Endothelial cell of hepatic sinusoid (primary cell): ENCODE data around the gene HTR3D.

Experiments
- in situ Hi-C: cut with HindIII; loops from 2 replicates; pipeline ENCODE4 v1.10.0; 2017; ENCODE audit warnings: low sequenced_read_pairs

HTR3D gene, protein sequence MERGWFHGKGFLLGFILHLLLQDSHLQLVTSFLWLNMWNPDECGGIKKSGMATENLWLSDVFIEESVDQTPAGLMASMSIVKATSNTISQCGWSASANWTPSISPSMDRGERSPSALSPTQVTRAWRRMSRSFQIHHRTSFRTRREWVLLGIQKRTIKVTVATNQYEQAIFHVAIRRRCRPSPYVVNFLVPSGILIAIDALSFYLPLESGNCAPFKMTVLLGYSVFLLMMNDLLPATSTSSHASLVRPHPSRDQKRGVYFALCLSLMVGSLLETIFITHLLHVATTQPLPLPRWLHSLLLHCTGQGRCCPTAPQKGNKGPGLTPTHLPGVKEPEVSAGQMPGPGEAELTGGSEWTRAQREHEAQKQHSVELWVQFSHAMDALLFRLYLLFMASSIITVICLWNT

DNA sequence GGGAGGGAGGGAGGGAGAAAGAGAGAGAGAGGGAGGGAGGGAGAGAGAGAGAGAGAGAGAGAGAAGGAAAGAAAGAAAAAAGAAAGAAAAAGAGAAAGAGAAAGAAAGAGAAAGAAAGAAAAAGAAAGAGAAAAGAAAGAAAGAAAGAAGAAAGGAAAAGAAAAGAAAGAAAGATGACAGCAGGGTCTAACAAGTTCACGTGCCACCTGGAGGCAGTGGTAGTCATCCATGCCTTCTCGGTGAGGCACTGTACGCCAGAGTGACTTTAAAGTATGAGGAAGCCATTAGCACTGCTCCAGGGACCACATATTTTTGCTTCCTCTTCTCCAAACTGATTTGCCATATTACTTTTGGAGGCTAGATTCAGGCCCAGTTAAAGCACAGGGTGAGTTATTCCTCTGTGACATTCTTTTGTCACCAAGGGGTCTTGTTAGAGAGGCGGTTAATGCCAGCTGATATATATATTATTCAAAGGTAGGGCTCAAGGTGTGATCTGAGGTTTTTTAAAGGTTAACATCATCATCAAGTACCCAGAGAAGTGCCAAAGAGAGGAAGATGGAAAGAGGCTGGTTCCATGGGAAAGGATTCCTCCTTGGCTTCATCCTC is at the start of gene HTR3D:
TSS of gene HTR3D (plus strand) at position 556 of the 606 bp plus-strand sequence. CDS start at position 556, 0 bp downstream.
- in situ Hi-C loops: no loop called here

DNA sequence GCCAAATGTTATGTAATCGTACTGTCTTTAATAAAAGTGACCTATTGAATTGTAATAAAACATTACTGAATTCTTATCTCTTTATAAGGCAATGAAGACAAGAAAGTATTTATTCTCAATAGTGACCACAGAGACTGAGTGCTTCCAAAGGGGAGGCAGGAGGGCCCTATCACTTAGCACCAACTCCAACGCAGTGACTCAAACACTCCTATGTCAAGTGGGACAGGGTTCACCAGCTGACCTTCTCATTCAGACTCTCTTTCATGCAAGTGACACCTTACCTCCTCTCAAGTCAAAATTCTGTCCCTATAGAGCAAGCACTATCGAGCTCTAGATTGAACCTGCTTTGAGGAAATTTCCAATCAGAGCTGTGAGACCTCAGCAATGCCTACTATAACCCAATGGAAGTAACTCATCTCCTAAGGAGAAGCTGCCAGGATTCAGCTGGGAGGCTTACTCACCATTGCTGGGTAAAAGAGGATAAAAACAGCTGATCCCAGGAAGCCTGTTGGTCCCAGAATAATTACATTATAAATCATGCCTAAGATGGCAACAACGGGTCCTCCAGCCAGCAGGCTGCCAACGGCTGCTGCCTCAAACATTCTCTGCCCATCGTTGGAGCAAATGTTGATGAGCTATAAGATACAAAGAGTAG is 49.4 kb upstream of the HTR3D start:
- in situ Hi-C loops: no loop called here

- in situ Hi-C loops: no loop called here
These were observed 47.3 kb upstream of the HTR3D start for GRCh38 chr3:183984127-183984740.

DNA sequence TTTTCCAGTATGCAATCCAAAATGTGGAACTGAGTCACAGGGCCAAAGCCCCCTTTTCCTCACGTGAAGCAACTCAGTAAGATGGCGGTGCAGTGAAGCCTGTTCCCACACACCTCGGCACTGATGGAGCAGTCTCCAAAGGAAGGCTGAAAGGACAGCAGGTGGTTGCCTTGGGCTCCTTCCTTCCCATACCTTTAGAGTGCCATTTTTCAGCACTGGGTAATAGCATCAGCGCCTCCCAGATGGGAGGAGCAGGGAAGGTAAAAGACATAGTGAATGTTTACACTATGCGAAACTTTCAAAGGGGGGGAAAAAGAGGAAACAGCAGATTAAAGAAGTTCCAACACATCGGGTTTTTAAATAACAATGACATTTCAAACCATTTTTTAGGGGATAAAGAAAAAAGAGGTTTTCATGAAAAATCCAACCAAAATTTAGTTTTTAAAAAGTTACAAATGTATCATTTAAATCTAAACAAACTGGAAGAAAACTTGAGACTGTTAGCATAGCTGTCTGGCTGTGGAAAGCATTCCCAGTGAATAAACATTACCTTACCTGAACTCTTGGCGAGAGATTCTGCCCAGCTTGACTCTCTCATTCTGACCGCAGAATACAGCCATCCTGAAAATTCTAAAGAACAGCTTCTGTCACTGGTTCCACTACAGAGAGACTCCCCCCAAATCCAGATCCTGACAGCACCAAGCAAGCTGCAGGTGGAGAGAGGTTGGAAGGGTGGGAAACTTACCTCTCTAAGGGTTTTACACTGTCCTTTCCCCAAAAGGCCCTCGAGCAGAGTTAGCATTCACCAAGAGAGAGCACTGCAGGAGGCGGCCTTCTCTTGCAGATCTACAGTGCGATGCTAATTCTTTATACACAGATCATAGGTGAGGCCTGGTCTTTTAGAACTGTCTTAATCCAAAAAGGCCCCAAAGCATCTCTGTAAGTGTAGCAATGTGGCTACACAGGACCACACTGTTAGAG is 46.5 kb upstream of the HTR3D start:
- in situ Hi-C loops: no loop called here

DNA sequence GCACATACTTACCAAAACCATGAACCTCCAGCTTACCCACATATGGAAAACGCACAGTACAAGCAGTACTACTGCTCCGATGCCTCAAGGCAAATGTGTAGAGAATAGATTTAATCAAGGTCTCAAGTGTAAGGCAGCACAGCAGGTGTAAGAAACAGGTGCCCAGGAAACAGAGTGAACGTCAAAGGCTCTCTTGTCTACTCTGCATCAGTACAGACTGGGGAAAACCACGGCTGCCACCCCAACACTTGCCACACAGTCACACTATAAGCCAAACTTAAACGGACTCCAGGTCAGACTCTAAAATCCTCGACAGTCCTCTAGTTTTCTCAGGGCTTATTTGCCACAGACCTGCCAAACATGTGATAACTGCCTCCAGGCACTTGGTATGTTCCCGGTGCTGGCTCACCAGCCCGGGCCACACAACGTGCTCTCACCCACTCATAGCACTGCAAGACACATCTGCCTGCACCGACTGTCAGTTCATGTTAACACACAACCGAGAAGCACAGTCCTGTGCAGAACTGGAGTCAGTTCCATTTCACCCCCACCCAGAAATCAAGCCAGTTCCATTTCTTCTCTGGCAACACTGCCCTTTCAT is 44.4 kb upstream of the HTR3D start:
- in situ Hi-C loops: no loop called here

GRCh38 chr3:183988216-183988790 is 43.2 kb upstream of the HTR3D start:
- in situ Hi-C loops: no loop called here

DNA sequence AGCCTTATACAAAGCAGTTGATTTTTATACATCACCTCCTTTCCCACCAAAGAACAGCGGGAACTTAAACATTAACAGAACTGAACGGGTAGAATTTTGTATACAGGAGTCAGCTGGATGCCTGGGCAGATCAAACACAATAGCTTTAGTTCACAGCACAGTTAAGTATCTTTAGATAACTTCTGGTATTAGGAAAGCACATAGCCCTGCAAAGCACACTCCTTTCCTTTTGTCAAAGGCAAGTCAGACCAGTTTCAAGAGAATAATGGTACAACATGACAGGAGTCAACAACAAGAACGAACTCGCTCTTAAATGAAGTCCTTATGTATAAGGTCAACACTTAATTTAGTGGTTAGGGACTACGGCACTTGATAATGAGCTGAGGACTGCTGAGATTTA is 40.1 kb upstream of the HTR3D start:
- in situ Hi-C loops: no loop called here

- in situ Hi-C loops: no loop called here
These were observed 29.8 kb upstream of the HTR3D start for GRCh38 chr3:184001761-184002160.

GRCh38 chr3:184002469-184002868 is 29.1 kb upstream of the HTR3D start:
- in situ Hi-C loops: no loop called here

- in situ Hi-C loops: no loop called here
These were observed 28.2 kb upstream of the HTR3D start for GRCh38 chr3:184003187-184003967.

GRCh38 chr3:184004476-184004875 is 27.1 kb upstream of the HTR3D start:
- in situ Hi-C loops: no loop called here

GRCh38 chr3:184005941-184006507 is 25.5 kb upstream of the HTR3D start:
- in situ Hi-C loops: loop anchor here (5.0 kb wide), 1 partner anchor 44 kb away; no protein-coding TSS in a partner anchor

- in situ Hi-C loops: loop anchor here (5.0 kb wide), 1 partner anchor 45 kb away; no protein-coding TSS in a partner anchor
These were observed 24.3 kb upstream of the HTR3D start for GRCh38 chr3:184007143-184007813.

GRCh38 chr3:184008161-184008560 is 23.4 kb upstream of the HTR3D start:
- in situ Hi-C loops: loop anchor here (5.0 kb wide), 1 partner anchor 46 kb away; no protein-coding TSS in a partner anchor

DNA sequence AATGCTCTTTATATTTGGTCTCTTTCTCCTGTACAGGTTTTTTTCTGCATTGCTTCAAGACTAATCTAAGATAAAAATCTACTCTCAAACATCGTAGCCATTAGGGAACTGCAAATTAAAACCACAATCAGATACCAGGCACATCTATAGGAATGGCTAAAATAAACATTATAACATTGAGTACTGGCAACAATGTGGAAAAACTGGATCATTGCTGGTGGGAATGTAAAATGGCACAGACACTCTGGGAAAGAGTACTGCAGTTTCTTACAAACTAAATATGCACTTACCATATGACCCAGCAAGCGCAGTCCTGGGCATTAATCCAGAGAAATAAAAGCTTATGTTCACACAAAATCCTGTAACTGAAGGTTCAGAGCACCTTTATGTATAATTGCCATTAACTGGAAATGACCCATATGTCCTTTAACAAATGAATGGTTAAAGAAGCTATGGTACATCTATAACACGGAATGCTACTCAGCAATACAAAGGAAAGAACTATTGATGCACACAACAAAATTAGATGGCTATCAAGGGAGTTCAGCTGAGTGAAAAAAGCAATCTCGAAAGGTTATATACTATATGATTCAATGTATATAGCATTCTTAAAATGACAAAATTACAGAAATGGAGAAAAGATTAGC is 20.2 kb upstream of the HTR3D start:
- in situ Hi-C loops: loop anchor here (5.0 kb wide), 1 partner anchor 89 kb away; no protein-coding TSS in a partner anchor

- in situ Hi-C loops: loop anchor here (5.0 kb wide), 1 partner anchor 90 kb away; no protein-coding TSS in a partner anchor
These were observed 19.3 kb upstream of the HTR3D start for GRCh38 chr3:184011937-184012889.
